ENCODE data around the gene MRPL24. TPM values are rescaled to one million over a fixed set of nuclear protein-coding genes. Genes with fewer than 3 reads are reported as not detected.

MRPL24 gene
- total RNA-seq, 2 experiments from 2014 or later, result 55.3 to 56.6 TPM

DNA sequence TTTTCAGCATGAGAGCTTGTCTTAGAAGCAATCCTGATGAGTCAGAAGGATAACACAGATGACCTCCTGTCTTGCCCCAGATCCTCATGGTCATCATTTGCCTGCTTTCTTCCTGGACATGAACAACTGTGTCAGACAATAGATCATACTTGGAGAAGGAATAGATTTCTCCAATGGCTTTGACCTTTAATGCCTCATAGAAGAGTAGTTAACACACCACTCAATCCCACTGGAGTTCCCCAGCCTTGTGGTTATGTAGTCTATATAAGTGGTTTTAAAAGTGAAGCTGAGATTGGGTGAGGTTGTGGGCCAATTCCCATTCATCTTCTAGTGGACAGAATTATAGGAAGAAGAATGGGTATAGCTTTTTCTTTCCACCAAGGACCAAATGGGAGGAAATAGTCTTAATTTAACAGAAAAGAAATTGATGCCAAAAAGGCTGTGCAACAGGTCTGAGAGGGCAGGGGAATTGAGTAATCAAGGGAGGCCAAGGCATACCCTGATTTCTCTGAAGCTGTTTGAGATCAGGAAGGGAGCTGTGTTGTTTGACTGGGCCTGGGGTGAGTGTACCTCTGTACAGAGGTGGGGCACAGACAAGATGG, 40.8 kb upstream of the MRPL24 start:
- no peak overlapping the region for H3K27ac ChIP-seq (ENCODE audit: low read depth, low read length, poor library complexity, severe bottlenecking)
- no TSS peak for BruUV-seq (replicated peaks)
- H3K36me3 ChIP-seq (ENCODE audit: insufficient read depth, low read length), result peaks cover 88% of the 10 kb centered on the region
- no peaks in the 10 kb centered on the region for H3K9me3 ChIP-seq (ENCODE audit: low read length)
- no peak for DNase-seq (ENCODE audit: low spot score)
- no peaks in the 10 kb centered on the region for H3K4me1 ChIP-seq (ENCODE audit: insufficient read depth, low read length, poor library complexity, severe bottlenecking)
- no peak for TF ChIP-seq EZH2phosphoT487 (IDR thresholded peaks at IDR 0.05; ENCODE audit: borderline replicate concordance, low read depth, low read length)
- TF ChIP-seq, protein P1, sequence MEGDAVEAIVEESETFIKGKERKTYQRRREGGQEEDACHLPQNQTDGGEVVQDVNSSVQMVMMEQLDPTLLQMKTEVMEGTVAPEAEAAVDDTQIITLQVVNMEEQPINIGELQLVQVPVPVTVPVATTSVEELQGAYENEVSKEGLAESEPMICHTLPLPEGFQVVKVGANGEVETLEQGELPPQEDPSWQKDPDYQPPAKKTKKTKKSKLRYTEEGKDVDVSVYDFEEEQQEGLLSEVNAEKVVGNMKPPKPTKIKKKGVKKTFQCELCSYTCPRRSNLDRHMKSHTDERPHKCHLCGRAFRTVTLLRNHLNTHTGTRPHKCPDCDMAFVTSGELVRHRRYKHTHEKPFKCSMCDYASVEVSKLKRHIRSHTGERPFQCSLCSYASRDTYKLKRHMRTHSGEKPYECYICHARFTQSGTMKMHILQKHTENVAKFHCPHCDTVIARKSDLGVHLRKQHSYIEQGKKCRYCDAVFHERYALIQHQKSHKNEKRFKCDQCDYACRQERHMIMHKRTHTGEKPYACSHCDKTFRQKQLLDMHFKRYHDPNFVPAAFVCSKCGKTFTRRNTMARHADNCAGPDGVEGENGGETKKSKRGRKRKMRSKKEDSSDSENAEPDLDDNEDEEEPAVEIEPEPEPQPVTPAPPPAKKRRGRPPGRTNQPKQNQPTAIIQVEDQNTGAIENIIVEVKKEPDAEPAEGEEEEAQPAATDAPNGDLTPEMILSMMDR (conservative IDR thresholded peaks at IDR 0.05; ENCODE audit: low read length), result no peak
- POLR2A ChIA-PET, result interaction anchor here (0.9 kb wide), 1 partner anchor 9 kb away, joined by 4 read pairs; no protein-coding TSS in a partner anchor
- H3K4me2 ChIP-seq (ENCODE audit: low read length), result no peak overlapping the region
- no peak overlapping the region for H2AFZ ChIP-seq (ENCODE audit: low read length)
- H3K79me2 ChIP-seq (ENCODE audit: insufficient read depth, low read depth, low read length), result peaks cover 53% of the 10 kb centered on the region
- H3K9me2 ChIP-seq (ENCODE audit: insufficient read depth, low read length), result no peaks in the 10 kb centered on the region
- H4K20me1 ChIP-seq (ENCODE audit: insufficient read depth, low read length), result no peaks in the 10 kb centered on the region; the same call in none of the 2 replicates
- H3K4me3 ChIP-seq (ENCODE audit: low read depth, low read length, poor library complexity, severe bottlenecking), result no peak overlapping the region
- CTCF ChIA-PET (ENCODE audit: unreplicated experiment), result interaction anchor here (0.6 kb wide), 1 partner anchor 55 kb away, joined by 3 read pairs; no protein-coding TSS in a partner anchor
- intact Hi-C loops (cut with micrococcal nuclease; ENCODE audit: unreplicated experiment), result no loop called here

DNA sequence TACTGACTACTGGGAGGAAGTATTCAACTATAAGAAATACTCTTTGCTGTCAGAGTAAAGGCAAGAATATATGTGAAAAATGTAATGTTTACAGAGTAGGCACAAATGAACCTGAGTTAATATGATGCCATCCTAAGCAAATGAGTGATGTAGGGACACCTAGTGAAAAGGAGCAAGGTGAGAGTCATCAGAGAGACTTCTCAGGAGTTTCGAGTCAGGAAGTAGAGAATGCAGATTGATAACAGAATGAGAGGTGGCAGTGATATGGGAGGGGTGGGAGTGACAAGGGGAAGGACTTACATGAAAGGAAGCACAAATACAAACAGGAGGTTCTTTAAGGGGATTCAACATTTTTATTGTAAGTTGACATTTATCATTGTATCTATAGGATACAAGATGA, 36.7 kb upstream of the MRPL24 start:
- Histone ChIP-seq H3K4me1 (ENCODE audit: insufficient read depth, low read length, poor library complexity, severe bottlenecking) (peaks cover 6% of the 10 kb centered on the region), H3K4me2 (ENCODE audit: low read length) (no peak overlapping the region), H3K4me3 (ENCODE audit: low read depth, low read length, poor library complexity, severe bottlenecking) (no peak overlapping the region), H3K9me2 (ENCODE audit: insufficient read depth, low read length) (no peaks in the 10 kb centered on the region), H4K20me1 (ENCODE audit: insufficient read depth, low read length) (peaks cover 12% of the 10 kb centered on the region), H3K27ac (ENCODE audit: low read depth, low read length, poor library complexity, severe bottlenecking) (no peak overlapping the region), H3K9me3 (ENCODE audit: low read length) (no peaks in the 10 kb centered on the region), H3K79me2 (ENCODE audit: insufficient read depth, low read depth, low read length) (peaks cover 85% of the 10 kb centered on the region), H3K36me3 (ENCODE audit: insufficient read depth, low read length) (peaks cover 70% of the 10 kb centered on the region), H2AFZ (ENCODE audit: low read length) (no peak overlapping the region)
- TF ChIP-seq, protein P1 (conservative IDR thresholded peaks at IDR 0.05; ENCODE audit: low read length), result no peak
- TF ChIP-seq EZH2phosphoT487 (IDR thresholded peaks at IDR 0.05; ENCODE audit: borderline replicate concordance, low read depth, low read length), result no peak
- no TSS peak for BruUV-seq (replicated peaks)
- DNase-seq (ENCODE audit: low spot score), result no peak
- CTCF ChIA-PET (ENCODE audit: unreplicated experiment), result no interaction called here
- POLR2A ChIA-PET, result interaction anchor here (1.1 kb wide), 1 partner anchor 50 kb away, joined by 3 read pairs; the partner anchor contains the start of gene METTL25B
- intact Hi-C loops (cut with micrococcal nuclease; ENCODE audit: unreplicated experiment), result no loop called here

DNA sequence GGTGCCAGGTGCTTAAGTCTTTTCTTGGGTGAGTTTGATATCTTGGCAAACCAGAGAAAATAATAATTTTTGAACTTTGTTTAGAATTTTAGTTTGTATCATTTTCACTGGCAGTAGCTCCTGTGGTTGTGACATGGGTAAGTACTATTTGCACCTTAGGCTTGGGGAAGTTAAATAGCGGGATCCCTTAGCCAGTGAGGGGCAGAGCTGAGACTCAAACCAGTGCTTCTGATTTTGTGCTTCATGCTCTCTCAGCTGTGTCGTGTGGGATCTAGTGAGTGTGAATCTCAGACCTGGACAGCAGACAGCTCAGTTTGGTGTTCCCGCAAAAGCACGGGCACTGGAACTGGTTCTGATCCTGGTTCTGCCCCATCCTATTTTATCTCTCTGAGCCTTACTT, 36.1 kb upstream of the MRPL24 start:
- TF ChIP-seq, protein P1 (conservative IDR thresholded peaks at IDR 0.05; ENCODE audit: low read length), result no peak
- TF ChIP-seq EZH2phosphoT487 (IDR thresholded peaks at IDR 0.05; ENCODE audit: borderline replicate concordance, low read depth, low read length), result no peak
- Histone ChIP-seq H4K20me1 (ENCODE audit: insufficient read depth, low read length) (peaks cover 14% of the 10 kb centered on the region), H3K4me3 (ENCODE audit: low read depth, low read length, poor library complexity, severe bottlenecking) (no peak overlapping the region), H3K36me3 (ENCODE audit: insufficient read depth, low read length) (peaks cover 70% of the 10 kb centered on the region), H3K9me2 (ENCODE audit: insufficient read depth, low read length) (no peaks in the 10 kb centered on the region), H3K4me2 (ENCODE audit: low read length) (no peak overlapping the region), H3K79me2 (ENCODE audit: insufficient read depth, low read depth, low read length) (peaks cover 89% of the 10 kb centered on the region), H3K4me1 (ENCODE audit: insufficient read depth, low read length, poor library complexity, severe bottlenecking) (peaks cover 6% of the 10 kb centered on the region), H2AFZ (ENCODE audit: low read length) (no peak overlapping the region), H3K9me3 (ENCODE audit: low read length) (no peaks in the 10 kb centered on the region), H3K27ac (ENCODE audit: low read depth, low read length, poor library complexity, severe bottlenecking) (no peak overlapping the region)
- DNase-seq (ENCODE audit: low spot score), result no peak
- intact Hi-C loops (cut with micrococcal nuclease; ENCODE audit: unreplicated experiment), result no loop called here
- ChIA-PET POLR2A (interaction anchor here (0.7 to 1.1 kb wide), 2 partner anchors 49 to 441 kb away, joined by 3 read pairs; partner anchors contain the start of gene METTL25B), CTCF (ENCODE audit: unreplicated experiment) (no interaction called here)
- BruUV-seq (replicated peaks), result TSS peak; percentile 18
